Measurements from ENCODE around the gene SOS1.

DNA sequence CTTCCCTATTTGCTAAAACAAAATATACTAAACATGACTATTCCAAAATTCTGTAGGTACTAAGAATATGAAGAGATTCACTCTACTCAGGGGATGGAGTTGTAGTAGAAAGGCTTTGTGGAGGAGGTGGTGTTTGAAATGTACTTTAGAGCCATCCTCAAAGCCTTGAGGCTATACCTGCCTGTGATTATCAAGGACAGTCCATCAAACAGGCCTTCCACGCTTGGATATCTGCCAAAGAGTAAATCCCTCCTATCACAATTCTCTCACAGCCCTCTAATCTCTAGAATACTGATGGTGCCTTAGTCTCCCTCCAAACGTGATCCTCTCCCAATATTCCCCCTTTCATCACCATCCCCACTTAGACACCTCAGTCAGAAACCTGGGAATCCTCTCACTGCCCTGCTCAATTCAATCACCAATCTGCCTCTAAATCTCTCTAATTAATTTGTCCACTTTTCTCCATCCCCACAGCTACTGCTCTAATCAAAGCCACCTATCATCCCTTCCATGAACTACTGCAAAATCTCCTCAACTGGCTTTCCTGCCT, 13.1 kb downstream of the SOS1 start:
- TF ChIP-seq, protein P1, sequence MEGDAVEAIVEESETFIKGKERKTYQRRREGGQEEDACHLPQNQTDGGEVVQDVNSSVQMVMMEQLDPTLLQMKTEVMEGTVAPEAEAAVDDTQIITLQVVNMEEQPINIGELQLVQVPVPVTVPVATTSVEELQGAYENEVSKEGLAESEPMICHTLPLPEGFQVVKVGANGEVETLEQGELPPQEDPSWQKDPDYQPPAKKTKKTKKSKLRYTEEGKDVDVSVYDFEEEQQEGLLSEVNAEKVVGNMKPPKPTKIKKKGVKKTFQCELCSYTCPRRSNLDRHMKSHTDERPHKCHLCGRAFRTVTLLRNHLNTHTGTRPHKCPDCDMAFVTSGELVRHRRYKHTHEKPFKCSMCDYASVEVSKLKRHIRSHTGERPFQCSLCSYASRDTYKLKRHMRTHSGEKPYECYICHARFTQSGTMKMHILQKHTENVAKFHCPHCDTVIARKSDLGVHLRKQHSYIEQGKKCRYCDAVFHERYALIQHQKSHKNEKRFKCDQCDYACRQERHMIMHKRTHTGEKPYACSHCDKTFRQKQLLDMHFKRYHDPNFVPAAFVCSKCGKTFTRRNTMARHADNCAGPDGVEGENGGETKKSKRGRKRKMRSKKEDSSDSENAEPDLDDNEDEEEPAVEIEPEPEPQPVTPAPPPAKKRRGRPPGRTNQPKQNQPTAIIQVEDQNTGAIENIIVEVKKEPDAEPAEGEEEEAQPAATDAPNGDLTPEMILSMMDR (IDR thresholded peaks at IDR 0.05; ENCODE audit: low read length), result no peak
- no peak for TF ChIP-seq EZH2 (optimal IDR thresholded peaks at IDR 0.05; ENCODE audit: low read depth, low read length)

All from MM.1S (cell line).